Occipital lobe (tissue), 2 donors: ENCODE measurements around the gene RASSF6. TPM values are rescaled to one million over a fixed set of nuclear protein-coding genes. Genes with fewer than 3 reads are reported as not detected.
"Not testable (repeated sequence)": the region's sequence is repeated elsewhere in the genome, so short reads cannot be mapped to it uniquely, and the experiment has no call there.

Source experiments
- DNase-seq: peaks from one replicate; lab custom pipeline; 2025; lab: John Stamatoyannopoulos, UW
- total RNA-seq: library from RNA; depleted of rRNA; stranded (reverse); fragments of >200 nt; gene quantifications from one replicate; pipeline ENCODE4 v1.2.3, GENCODE V29; 2014

RASSF6 gene
- total RNA-seq = 0.31 TPM

GRCh38 chr4:73620115-73620792 lies at the start of gene RASSF6:
Gene RASSF6 (minus strand): TSS chr4:73620436. CDS start chr4:73611795, 8,641 bp downstream.
- no peak for DNase-seq

- no peak for DNase-seq
Measured at GRCh38 chr4:73669410-73670183, 49.4 kb upstream of the RASSF6 start.

DNA sequence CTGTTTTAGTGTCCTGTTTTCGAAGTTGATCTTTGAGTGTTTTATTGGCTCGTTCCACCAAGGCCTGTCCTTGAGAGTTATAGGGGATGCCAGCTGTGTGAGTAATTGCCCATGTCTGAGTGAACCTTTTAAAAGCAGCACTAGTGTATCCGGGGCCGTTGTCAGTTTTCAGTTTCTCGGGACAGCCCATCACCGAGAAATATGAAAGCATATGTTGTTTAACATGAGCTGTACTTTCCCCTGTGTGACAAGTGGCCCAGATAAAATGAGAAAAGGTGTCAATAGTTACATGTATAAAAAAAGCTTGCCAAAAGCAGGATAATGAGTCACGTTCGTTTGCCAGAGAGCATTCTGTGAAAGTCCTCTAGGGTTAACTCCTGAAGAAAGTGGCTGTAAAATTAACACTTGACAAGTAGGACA lies 48.6 kb upstream of the RASSF6 start:
- no peak for DNase-seq

- DNase-seq = not testable (repeated sequence)
Measured at GRCh38 chr4:73665924-73666323, 45.7 kb upstream of the RASSF6 start.

GRCh38 chr4:73664470-73664869 lies 44.2 kb upstream of the RASSF6 start:
- no peak for DNase-seq

- DNase-seq = no peak
Measured at GRCh38 chr4:73663576-73663975, 43.3 kb upstream of the RASSF6 start.

GRCh38 chr4:73662709-73663546 lies 42.7 kb upstream of the RASSF6 start:
- DNase-seq = no peak

- DNase-seq = no peak
Measured at GRCh38 chr4:73661646-73662119, 41.4 kb upstream of the RASSF6 start.

DNA sequence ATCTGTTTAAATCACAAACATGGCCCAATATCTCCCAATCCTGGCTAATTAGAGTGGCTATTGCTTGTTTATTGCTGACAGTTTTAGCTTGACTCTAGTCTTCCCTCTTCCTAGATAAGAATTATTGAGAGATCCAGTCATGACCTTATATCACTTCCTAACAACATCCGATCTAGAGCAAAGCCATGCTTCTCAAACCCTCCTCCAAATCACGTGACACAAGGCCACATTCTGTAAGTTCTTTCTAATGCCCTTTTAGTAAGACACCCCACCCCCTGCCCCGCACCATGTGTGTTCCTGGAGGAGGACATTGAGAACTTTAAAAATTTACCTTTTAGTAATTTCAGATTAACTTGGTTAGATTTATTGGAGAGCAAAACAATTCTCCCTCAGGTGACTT lies 40.6 kb upstream of the RASSF6 start:
- no peak for DNase-seq

DNA sequence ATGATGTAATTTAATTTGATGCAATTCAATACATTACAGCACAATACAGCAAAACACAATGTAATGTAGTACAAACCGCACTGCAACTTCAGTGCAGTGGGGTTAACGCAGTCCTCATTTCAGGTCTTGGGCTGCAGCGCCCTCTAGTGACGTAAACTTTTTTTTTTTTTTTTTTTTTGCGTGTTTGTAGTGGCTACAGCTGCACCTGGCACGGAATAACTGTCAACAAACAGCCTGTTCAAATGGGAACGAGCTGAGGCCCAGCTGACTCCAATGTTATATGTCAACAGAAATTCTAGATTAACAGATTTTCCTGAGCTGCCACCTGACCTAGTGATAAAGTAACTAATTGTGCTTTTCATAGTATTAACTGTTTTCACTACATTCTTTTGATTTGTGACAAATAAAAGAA lies 33.5 kb upstream of the RASSF6 start:
- DNase-seq = no peak

DNA sequence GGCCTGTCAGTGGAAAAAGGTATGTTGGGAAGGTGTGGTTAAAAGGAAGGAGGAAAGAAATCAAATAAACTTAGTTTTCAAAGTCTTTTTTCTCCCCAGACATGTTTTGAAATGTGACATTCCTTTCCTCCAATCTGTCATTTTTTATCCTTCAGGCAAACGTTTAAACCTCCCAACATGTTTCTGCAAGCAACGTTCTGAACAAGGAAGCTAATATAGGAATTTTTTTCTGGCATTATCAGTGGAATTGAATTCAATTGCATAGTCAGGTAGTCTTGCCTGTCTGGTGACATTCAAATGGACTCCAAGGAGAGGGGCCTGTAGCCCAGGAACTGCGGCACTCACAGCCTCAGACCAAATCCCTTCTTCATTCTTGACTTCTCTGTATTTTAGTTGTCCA lies 30.0 kb upstream of the RASSF6 start:
- no peak for DNase-seq

- no peak for DNase-seq
Measured at GRCh38 chr4:73648478-73648877, 28.2 kb upstream of the RASSF6 start.

- no peak for DNase-seq
Measured at GRCh38 chr4:73646117-73646516, 25.9 kb upstream of the RASSF6 start.

- no peak for DNase-seq
Measured at GRCh38 chr4:73631565-73632226, 11.5 kb upstream of the RASSF6 start.

- DNase-seq = not testable (repeated sequence)
Measured at GRCh38 chr4:73628834-73629233, 8.6 kb upstream of the RASSF6 start.

DNA sequence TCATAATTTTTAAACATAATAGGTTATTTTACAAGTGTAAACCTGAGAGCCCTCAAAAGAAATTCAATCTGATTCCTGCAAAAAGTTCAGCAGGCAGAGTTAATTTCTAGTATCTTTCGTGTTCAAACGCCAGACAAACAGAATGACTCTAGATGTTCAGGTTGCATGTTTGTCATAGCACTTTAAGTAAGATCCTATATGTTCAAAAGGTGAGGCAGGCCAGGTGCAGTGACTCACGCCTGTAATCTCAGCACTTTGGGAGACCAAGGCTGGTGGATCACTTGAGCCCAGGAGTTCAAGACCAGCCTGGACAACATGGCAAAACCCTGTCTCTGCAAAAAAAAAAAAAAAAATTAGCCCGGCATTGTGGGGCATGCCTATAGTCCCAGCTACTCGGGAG lies 1.1 kb upstream of the RASSF6 start:
- no peak for DNase-seq

DNA sequence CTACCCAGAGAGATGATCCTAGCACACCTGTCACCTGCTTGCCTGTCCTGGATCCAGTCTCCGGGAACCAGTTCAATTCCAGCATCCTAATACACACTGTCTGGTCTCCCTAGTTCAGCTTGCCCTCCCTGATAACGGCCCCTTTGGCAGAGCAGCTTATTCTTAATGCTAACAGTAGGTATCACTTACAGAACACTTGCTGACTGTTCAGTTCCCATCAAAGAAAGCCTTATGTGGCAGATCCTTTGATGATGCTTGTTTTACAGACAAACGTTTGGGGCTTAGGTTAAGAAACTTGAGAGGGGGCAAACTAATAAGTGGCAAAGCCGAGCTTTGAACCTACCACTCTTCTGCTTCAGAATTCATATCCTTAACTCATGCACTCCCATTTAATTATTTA lies 890 bp downstream of the RASSF6 start:
- no peak for DNase-seq

DNA sequence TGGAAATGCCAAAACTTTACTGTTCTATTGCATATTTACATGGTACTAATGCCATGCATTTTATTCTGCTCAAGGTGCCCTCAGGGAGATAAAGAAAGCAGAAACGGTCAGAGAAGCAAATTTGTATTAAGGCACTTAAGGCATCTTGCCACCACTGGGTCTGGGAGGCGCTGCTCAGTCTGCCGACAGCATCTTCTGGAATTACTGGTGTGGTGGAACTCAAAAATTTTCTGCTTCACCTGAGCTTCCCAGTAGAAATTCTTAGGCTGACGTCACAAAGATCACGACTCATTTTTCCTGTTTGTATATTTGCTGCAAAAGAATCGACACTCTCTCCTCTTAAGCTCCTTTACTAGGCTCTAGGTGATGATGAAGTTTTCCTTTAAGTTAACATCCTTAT lies 3.0 kb downstream of the RASSF6 start:
- no peak for DNase-seq

GRCh38 chr4:73615613-73616012 lies 4.6 kb downstream of the RASSF6 start:
- no peak for DNase-seq

- no peak for DNase-seq
Measured at GRCh38 chr4:73614311-73614867, 5.8 kb downstream of the RASSF6 start.

GRCh38 chr4:73613130-73613529 lies 7.1 kb downstream of the RASSF6 start:
- DNase-seq = no peak
